Fibroblast of skin of right quadriceps (primary cell): ENCODE measurements around the gene KCNH1.
"Not testable (repeated sequence)": the region's sequence is repeated elsewhere in the genome, so short reads cannot be mapped to it uniquely, and the experiment has no call there.

Experiments used
- DNase-seq: peaks from one replicate; pipeline ENCODE4 v3.0.0-alpha.2; 2013

Gene KCNH1

DNA sequence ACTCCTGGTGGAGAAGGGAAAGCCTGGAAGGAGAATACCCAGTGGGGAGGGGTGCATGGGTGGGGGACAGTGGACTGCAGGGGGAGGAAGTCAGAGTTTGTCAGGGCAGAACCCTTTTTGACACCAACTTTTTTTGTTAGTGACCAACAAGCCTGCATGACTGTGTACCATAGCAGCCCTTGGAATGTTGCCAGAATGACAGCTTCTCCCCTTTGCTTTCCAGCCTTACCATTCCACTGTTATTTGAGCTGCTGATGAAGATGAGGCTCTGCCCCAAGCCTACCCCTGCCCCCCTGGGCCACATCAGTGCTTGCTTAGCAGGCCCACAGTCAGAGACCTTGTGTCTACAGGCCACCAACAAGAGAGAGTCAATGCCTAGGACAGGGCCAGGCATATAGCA, 464.0 kb downstream of the KCNH1 start:
- no peak for DNase-seq

DNA sequence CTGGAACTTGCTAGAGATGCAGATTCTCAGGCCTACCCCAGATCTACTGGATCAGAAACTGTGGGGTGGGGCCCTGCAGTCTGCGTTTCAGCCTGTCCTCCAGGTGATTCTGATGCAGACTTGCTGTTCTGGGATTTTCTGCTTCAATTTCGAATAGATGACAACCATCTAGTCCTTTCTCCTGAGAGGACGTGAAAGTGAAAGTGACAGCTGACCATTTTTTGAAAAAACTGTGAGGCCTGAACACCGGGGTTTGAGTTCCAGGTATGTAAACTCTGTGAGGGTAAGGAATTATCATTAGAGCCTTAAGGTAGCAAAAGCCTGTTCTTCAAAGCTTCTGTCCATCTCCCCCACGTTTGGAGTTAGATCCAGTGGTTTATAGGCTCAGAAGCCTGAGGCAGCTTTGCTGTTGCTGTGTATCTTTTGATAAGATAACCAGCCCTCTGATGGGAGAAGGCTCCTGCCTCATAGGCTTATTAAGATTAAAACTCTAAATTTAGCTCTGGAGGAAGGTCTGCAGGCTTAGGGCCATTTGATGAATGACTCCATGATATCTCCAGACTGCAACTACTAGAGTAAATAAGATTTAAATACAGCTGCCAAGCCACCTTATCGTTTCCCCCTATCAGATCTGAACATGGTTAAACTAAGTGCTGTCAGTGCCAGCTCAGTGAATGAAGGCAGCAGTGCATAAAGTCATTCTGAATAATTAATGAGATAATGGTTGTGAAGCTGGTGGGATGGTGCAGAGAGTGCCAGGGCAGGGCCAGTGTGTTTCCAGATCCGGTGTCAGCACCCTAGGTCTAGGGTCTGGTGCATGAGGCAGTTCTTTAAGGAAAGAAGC, 470.0 kb downstream of the KCNH1 start:
- no peak for DNase-seq

DNA sequence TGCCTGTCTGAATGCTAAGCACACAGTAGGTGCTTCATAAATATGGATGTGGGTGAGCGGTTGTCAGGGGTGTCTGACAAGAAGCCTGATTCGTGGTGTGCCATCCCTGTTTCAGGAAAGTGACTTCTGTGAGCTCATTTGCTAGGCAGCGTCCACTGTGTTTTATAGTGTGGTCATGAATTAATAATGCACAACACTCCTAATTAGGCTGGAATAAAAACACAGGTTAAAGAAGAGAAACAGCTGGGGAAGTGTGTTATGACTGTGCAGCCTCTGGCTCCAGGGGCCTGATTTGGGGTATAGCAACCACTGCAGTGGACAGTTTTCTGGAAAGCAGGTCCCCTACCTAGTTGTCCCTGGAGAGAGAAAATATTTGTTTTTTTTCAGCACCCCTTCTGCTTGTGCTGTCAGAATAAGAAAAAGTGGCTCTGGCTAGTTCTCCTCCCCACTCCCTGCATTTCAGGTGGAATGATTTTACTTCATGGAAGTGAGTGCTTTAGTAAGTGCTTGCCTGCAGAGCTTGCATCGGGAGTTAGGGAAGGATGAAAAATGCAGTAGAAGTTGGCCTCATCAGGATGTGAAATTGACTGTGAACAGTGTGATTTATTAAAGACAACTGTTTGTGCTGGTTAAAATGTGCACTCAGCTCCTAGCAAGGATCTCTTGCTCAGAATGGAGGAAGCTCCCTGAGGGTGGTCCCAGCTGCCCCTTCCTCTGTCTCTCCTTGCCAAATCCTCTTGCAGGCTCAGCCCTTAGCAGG, 471.5 kb downstream of the KCNH1 start:
- DNase-seq: no peak

DNA sequence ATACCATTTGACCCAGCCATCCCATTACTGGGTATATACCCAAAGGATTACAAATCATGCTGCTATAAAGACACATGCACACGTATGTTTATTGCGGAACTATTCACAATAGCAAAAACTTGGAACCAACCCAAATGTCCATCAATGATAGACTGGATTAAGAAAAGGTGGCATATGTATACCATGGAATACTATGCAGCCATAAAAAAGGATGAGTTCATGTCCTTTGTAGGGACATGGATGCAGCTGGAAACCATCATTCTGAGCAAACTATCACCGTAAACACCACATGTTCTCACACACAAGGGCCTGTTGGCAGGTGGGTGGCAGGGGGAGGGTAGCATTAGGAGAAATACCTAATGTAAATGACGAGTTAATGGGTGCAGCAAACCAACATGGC, 472.4 kb downstream of the KCNH1 start:
- DNase-seq: not testable (repeated sequence)

GRCh38 chr1:210657806-210658205, 476.1 kb downstream of the KCNH1 start:
- DNase-seq: no peak

DNA sequence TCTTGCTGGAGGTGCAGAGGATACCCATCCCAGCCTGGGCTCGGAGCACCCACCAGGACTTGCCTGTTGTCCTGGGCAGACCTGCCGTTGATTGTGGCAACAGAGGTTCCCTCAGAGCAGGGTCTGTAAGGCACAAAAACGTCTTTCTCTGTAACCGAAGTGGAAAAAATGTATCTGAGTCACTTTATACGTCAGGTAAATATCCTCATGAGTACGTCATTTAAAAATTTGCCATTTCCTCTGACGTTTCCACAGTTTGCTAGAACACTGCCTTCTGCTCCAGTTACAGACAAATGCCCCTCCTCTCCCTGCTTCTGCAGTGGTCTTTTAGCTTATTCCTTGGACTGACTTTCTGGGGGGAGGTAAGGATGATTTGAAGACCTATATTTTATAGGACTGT, 478.4 kb downstream of the KCNH1 start:
- DNase-seq: peak; percentile 42

GRCh38 chr1:210654176-210654981, 479.6 kb downstream of the KCNH1 start:
- DNase-seq: peak; percentile 35

DNA sequence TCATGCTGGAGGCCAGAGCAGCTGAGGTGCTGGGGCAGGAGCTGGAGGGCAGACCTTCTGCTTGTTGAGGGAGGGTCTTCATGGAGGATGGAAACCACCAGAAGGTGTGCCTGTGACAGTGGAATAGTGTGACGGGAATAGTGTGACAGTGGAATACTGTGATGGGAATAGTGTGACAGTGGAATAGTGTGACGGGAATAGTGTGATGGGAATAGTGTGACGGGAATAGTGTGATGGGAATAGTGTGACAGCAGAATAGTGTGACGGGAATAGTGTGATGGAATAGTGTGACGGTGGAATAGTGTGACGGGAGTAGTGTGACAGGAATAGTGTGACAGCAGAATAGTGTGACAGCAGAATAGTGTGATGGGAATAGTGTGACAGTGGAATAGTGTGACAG, 480.2 kb downstream of the KCNH1 start:
- peak; percentile 4 for DNase-seq

DNA sequence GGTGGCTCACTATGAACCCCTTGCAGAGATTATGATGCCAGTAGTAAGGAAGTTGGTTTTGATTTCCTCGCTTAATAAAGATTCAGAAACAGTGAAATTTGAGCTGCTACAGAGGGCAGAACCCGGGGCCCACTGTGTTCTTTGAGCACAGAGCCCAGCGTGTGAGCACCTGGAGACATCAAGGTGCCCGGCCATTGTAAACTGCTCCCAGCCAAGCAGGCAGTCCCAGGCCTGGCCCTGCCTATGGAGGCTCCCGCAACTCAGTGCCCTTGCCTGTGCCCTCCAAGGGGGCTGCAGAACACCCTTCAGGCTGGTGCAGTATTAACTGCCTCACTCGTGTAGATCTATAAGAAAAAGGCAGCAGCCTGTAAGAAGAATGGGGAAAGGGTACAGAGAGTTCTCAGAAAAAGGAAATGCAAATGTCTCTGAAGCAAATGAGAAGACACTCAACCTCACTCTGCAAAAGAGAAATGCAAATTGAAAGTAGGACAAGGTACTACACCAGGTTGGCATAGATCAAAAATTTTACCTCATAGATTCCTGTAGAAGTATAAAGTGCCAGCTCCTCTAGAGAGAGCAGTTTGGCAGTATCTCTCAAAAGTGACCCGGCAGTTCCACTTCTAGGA, 481.5 kb downstream of the KCNH1 start:
- DNase-seq: no peak

GRCh38 chr1:210650403-210650802, 483.5 kb downstream of the KCNH1 start:
- DNase-seq: no peak

GRCh38 chr1:210648588-210649269, 485.2 kb downstream of the KCNH1 start:
- no peak for DNase-seq

- peak; percentile 77 for DNase-seq
Observed at GRCh38 chr1:210647406-210648333, 486.3 kb downstream of the KCNH1 start.

DNA sequence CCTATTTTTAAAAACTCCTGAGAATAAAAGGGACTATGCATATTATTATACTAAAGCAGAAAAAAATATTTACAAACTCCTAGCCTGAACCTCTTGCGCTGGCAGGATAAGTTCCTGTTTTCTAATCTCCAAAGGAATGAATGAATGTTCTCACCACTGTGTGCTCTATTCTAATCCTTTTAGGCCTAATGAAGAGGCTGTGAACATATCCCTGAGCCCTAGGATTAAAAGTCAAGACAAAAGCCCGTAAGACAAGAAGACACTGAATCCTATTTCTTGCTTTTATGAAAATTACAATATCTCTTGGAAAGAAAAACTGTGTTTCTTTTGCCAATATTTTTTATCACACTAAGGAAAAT, 487.7 kb downstream of the KCNH1 start:
- no peak for DNase-seq

DNA sequence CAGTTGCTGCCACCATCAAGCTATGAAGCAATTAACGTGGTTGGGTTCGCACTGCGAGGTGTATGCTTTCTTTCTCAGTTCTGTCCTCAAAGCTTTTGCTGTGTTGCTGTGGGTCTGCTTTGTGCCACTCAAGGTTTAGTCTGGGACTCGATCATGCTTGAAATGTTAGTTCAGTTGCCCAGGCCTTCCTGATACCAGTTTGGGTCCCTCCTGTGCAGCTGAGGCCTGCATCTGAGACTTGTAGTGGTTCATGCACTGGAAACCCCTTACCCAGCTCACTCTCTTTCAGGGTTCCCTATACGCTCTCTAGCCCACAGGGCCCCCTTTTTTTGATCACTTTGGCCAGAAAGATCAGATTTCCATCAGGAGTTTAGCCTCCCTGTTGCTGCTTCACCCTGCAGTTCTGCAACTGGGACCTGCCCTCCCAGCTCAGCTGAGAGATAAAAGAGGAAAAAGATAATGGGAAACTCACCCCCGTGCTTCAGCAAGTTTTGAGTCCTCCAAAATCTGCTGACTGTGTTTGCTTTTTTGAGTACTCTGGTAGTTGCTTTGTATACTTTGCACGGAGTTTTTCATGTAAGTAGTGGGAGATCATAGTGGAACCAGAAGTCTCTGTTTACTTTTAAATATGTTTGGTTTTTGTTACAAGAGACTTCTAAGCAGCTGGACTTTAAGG, 488.2 kb downstream of the KCNH1 start:
- no peak for DNase-seq

- DNase-seq: no peak
Observed at GRCh38 chr1:210641582-210641981, 492.4 kb downstream of the KCNH1 start.

DNA sequence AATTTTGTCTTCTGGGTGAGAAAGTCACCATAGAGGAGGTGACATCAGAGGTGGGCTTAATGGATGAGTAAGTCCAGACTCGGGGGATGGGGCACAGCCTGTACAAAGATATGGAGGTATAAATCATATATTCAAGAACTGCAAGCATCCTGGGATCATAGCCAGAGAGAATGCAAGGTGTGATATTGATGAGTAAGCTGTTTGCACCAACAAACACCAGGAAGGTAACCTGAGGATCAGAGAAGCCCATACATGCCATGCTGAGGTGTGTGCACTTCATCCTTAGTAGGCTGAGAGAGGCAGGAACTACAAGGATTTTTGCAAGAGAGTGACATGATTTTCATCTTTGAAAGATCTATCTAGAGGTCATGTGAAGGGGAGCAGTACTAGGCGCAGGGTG, 498.8 kb downstream of the KCNH1 start:
- DNase-seq: no peak

GRCh38 chr1:210633636-210634035, 500.3 kb downstream of the KCNH1 start:
- no peak for DNase-seq

DNA sequence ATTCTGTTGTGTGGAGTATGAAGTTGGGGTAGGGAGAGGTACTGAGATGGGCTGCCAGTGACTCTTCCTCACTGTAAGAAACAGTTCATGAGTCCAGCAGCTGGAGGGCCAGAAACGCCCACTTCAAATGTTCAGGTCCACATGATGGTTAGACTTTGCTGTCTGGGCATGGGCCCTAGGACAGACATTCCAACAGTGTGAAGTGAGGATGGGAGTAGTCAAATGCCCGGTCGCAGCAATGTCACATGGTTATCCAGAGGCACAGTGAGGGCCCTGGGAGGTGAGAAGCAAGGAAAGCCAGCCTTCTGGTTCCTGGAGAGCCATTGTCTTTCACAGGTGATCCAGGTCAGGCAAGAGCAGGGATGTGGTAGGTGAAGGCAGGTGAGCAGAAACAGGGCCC, 500.8 kb downstream of the KCNH1 start:
- DNase-seq: no peak

DNA sequence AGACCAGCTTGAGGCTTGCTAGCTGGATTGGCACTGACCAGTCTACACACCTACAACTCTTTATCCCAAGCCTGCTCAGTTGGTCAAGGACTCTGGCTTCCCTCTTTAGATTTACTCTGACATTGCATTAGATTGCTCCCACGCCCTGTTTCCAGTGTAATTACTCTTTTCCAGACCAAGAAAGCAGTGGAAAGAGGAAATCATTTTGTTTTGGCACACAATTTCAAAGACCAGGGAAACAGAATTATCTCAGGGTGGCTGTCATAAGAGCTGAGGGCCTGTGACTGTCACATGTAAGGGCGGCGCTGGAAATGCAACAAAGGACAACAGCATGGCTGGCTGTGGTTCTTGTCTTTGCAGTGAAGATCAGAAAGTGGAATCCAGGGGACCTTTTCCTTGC, 502.5 kb downstream of the KCNH1 start:
- DNase-seq: no peak

DNA sequence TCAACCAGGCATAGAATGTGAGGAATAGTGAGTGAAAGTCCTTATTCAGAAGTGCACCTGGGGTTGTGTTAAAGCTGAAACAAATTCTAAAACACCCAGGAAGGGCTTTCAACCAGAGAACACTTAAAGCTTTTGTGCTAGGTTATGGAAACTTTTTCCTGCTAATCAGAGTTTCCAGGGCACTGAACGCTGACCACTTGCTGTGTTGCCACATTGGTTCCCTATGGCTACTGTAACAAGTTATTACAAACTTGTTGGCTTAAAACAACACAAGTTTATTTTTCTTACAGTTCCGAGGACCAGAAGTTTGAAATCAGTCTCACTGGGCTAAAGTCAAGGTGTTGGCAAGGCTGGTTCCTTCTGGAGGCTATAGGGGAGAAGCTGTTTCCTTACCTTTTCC, 504.7 kb downstream of the KCNH1 start:
- no peak for DNase-seq

GRCh38 chr1:210627755-210628154, 506.2 kb downstream of the KCNH1 start:
- DNase-seq: no peak
